ENCODE data around the gene SLC8A2.

- TF ChIP-seq CTCF (IDR thresholded peaks at IDR 0.05): no peak
- no peak for TF ChIP-seq EP300 (IDR thresholded peaks at IDR 0.05; ENCODE audit: low read depth)
- no peak for TF ChIP-seq POLR2AphosphoS5 (IDR thresholded peaks at IDR 0.05)
Observed at GRCh38 chr19:47483200-47483599, 11.5 kb upstream of the SLC8A2 start.

Data from transverse colon (tissue), 4 donors.